ENCODE data around the gene TPH2.

DNA sequence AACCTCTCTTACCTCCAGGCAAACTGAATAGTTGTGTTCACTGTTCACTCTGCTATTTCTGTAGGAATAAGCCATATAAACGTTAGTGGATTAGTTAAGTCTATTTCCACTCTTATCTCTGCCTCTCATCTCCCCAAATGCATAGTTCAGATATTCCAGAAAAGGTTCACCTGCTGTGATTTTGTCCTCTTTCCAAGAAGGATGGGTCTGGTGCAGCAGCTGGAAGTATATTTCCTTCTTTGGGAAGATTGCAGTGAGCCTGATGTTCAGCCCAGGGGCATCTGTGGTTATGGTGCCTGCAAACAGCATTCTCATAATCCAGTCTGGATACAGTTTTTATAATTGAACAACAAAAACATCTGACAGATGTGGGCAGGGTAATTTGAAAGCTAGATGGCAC, 97.7 kb downstream of the TPH2 start:
- TF ChIP-seq EP300 (IDR thresholded peaks at IDR 0.05) (no peak), POLR2A (IDR thresholded peaks at IDR 0.05) (no peak), POLR2AphosphoS5 (IDR thresholded peaks at IDR 0.05) (no peak)
- TF ChIP-seq, protein P1, sequence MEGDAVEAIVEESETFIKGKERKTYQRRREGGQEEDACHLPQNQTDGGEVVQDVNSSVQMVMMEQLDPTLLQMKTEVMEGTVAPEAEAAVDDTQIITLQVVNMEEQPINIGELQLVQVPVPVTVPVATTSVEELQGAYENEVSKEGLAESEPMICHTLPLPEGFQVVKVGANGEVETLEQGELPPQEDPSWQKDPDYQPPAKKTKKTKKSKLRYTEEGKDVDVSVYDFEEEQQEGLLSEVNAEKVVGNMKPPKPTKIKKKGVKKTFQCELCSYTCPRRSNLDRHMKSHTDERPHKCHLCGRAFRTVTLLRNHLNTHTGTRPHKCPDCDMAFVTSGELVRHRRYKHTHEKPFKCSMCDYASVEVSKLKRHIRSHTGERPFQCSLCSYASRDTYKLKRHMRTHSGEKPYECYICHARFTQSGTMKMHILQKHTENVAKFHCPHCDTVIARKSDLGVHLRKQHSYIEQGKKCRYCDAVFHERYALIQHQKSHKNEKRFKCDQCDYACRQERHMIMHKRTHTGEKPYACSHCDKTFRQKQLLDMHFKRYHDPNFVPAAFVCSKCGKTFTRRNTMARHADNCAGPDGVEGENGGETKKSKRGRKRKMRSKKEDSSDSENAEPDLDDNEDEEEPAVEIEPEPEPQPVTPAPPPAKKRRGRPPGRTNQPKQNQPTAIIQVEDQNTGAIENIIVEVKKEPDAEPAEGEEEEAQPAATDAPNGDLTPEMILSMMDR (IDR thresholded peaks at IDR 0.05), result no peak
